H1 (cell line): ENCODE data around the gene CDON. TPM values are rescaled to one million over a fixed set of nuclear protein-coding genes. Genes with fewer than 3 reads are reported as not detected.

Experiments used
- CTCF ChIA-PET: fragments of 300-600 bp; sonication (Branson Sonifier 250); formaldehyde crosslinking; loops from one replicate; lab custom pipeline; 2021; ENCODE audit not compliant: partially characterized antibody; lab: Charles Lee
- POLR2A ChIA-PET: fragments of 300-600 bp; sonication (Branson Sonifier 250); formaldehyde crosslinking; loops from one replicate; lab custom pipeline; 2021; ENCODE audit warnings: inconsistent platforms; ENCODE audit not compliant: partially characterized antibody; lab: Charles Lee
- DNase-seq, 2 experiments: peaks; one replicate each; pipeline versions ENCODE4 v3.0.0 to v3.0.0-alpha.2; 2010 to 2022; ENCODE audit warnings: low spot score in 2 of 2, low read depth in 1 of 2, mixed read lengths in 1 of 2
- FAIRE-seq: peaks from 2 replicates; lab custom pipeline; 2011; peaks lifted over from hg19 to GRCh38; lab: Jason Lieb, UNC
- H2AFZ ChIP-seq: 2 replicates; pipeline ENCODE4 v1.8.1; 2012; ENCODE audit warnings: low read length, inconsistent platforms
- H2AK5ac ChIP-seq: 2 replicates; pipeline ENCODE4 v1.6.1; 2013; ENCODE audit warnings: low read depth, low read length
- H2BK120ac ChIP-seq: replicated peaks from 2 replicates; pipeline ENCODE3; 2013; ENCODE audit warnings: low read depth, low read length, inconsistent platforms
- H2BK12ac ChIP-seq: 2 replicates; pipeline ENCODE4 v1.6.1; 2013; ENCODE audit warnings: low read depth, low read length
- H2BK15ac ChIP-seq: 2 replicates; pipeline ENCODE4 v1.6.1; 2013; ENCODE audit warnings: low read length
- H2BK20ac ChIP-seq: 2 replicates; pipeline ENCODE4 v1.6.1; 2013; ENCODE audit warnings: low read length
- H2BK5ac ChIP-seq: 2 replicates; pipeline ENCODE4 v1.6.1; 2013; ENCODE audit warnings: low read depth, low read length
- H3K14ac ChIP-seq: 2 replicates; pipeline ENCODE4 v1.6.1; 2013; ENCODE audit warnings: inconsistent platforms; ENCODE audit not compliant: insufficient read length
- H3K18ac ChIP-seq: 2 replicates; pipeline ENCODE4 v1.6.1; 2013; ENCODE audit warnings: low read length; ENCODE audit errors: extremely low read depth
- H3K23ac ChIP-seq: 2 replicates; pipeline ENCODE4 v1.6.1; 2013; ENCODE audit warnings: inconsistent platforms; ENCODE audit not compliant: insufficient read length
- H3K23me2 ChIP-seq: 2 replicates; pipeline ENCODE4 v1.6.1; 2013; ENCODE audit warnings: low read depth, low read length
- H3K27ac ChIP-seq: 2 replicates; pipeline ENCODE4 v1.6.1; 2011; ENCODE audit warnings: low read depth, low read length, inconsistent platforms
- H3K27me3 ChIP-seq, 4 experiments: replicated peaks in 1 of 4; 1 replicate in 1 of 4; 2 replicates in 3 of 4; pipeline versions ENCODE4 v1.6.1 to v1.8.1; 2011 to 2013; ENCODE audit warnings: low read length in 3 of 4, mild to moderate bottlenecking in 3 of 4, inconsistent platforms in 2 of 4, mixed read lengths in 2 of 4, moderate library complexity in 1 of 4; ENCODE audit not compliant: control insufficient read depth in 3 of 4, insufficient read depth in 3 of 4; ENCODE audit errors: extremely low read depth in 1 of 4
- H3K36me3 ChIP-seq, 4 experiments: 2 replicates each; pipeline versions ENCODE4 v1.6.1 to v1.8.1; 2011 to 2013; ENCODE audit warnings: mild to moderate bottlenecking in 4 of 4, low read length in 3 of 4, moderate library complexity in 2 of 4, control low read depth in 1 of 4, inconsistent platforms in 1 of 4; ENCODE audit not compliant: insufficient read depth in 4 of 4, control insufficient read depth in 2 of 4
- H3K4ac ChIP-seq: replicated peaks from 2 replicates; pipeline ENCODE3; 2013; ENCODE audit warnings: low read length, low read depth, mixed read lengths, inconsistent platforms; ENCODE audit not compliant: insufficient read length
- H3K4me1 ChIP-seq, 4 experiments: replicated peaks in 1 of 4; 1 replicate in 1 of 4; 2 replicates in 3 of 4; pipeline versions ENCODE4 v1.6.1 to v1.8.1; 2011 to 2013; ENCODE audit warnings: low read length in 3 of 4, inconsistent platforms in 2 of 4, mixed read lengths in 1 of 4; ENCODE audit not compliant: insufficient read depth in 4 of 4, control insufficient read depth in 3 of 4
- H3K4me2 ChIP-seq, 2 experiments: 2 replicates each; pipeline versions ENCODE4 v1.6.1 to v1.8.1; 2011 to 2013; ENCODE audit warnings: low read depth in 2 of 2, low read length in 2 of 2, control low read depth in 1 of 2, inconsistent platforms in 1 of 2, mild to moderate bottlenecking in 1 of 2; ENCODE audit not compliant: insufficient read depth in 1 of 2
- H3K4me3 ChIP-seq, 4 experiments: fragments of 200-600, 300-600 bp in 1 of 4; sonication (generic), shearing (Covaris generic), sonication (Bioruptor Twin) in 1 of 4; 2 replicates each; pipeline versions ENCODE4 v1.5.1 to v1.8.1; 2011 to 2016; ENCODE audit warnings: low read length in 4 of 4, low read depth in 3 of 4, control low read depth in 2 of 4, inconsistent platforms in 2 of 4, mild to moderate bottlenecking in 2 of 4, mixed read lengths in 1 of 4, moderate library complexity in 1 of 4; ENCODE audit not compliant: insufficient read depth in 2 of 4; ENCODE audit errors: extremely low read depth in 1 of 4
- H3K56ac ChIP-seq: replicated peaks from 2 replicates; pipeline ENCODE3; 2013; ENCODE audit warnings: low read depth, mild to moderate bottlenecking, mixed read lengths, low read length, inconsistent platforms; ENCODE audit not compliant: insufficient read length
- H3K79me1 ChIP-seq: 2 replicates; pipeline ENCODE4 v1.6.1; 2013; ENCODE audit warnings: low read depth, low read length, control low read depth
- H3K79me2 ChIP-seq, 2 experiments: 2 replicates each; pipeline versions ENCODE4 v1.6.1 to v1.8.1; 2012 to 2013; ENCODE audit warnings: low read length in 2 of 2, mild to moderate bottlenecking in 2 of 2, inconsistent platforms in 1 of 2; ENCODE audit not compliant: insufficient read depth in 2 of 2, control insufficient read depth in 1 of 2
- H3K9ac ChIP-seq, 4 experiments: replicated peaks in 1 of 4; 1 replicate in 1 of 4; 2 replicates in 3 of 4; pipeline versions ENCODE4 v1.6.1 to v1.8.1; 2011 to 2013; ENCODE audit warnings: low read depth in 3 of 4, low read length in 3 of 4, control low read depth in 2 of 4, mild to moderate bottlenecking in 2 of 4, moderate library complexity in 2 of 4, inconsistent platforms in 1 of 4; ENCODE audit errors: extremely low read depth in 1 of 4
- H3K9me3 ChIP-seq, 2 experiments: 2 replicates each; pipeline versions ENCODE4 v1.6.1 to v1.8.1; 2012 to 2013; ENCODE audit warnings: mild to moderate bottlenecking in 2 of 2, moderate library complexity in 2 of 2, control low read depth in 1 of 2, inconsistent platforms in 1 of 2, low read depth in 1 of 2, low read length in 1 of 2, mixed read lengths in 1 of 2; ENCODE audit not compliant: insufficient read depth in 2 of 2
- H4K20me1 ChIP-seq, 2 experiments: replicated peaks in 1 of 2; 2 replicates each; pipeline versions ENCODE3 to v1.8.1; 2011 to 2013; ENCODE audit warnings: inconsistent platforms in 2 of 2, low read length in 2 of 2, mild to moderate bottlenecking in 1 of 2; ENCODE audit not compliant: insufficient read depth in 2 of 2, control insufficient read depth in 1 of 2
- H4K5ac ChIP-seq: 2 replicates; pipeline ENCODE4 v1.6.1; 2013; ENCODE audit warnings: low read length, low read depth, mixed read lengths, inconsistent platforms; ENCODE audit not compliant: insufficient read length
- H4K8ac ChIP-seq: 2 replicates; pipeline ENCODE4 v1.8.0; 2013; ENCODE audit warnings: mild to moderate bottlenecking, moderate library complexity, low read length, inconsistent platforms; ENCODE audit not compliant: insufficient read depth; ENCODE audit errors: extremely low read depth
- H4K91ac ChIP-seq: replicated peaks from 2 replicates; pipeline ENCODE3; 2013; ENCODE audit warnings: low read length, mixed read lengths, inconsistent platforms; ENCODE audit not compliant: insufficient read length
- CBX5 ChIP-seq: fragments of 300-800, 300-1000 bp; sonication (generic); IDR thresholded peaks from 2 replicates; pipeline ENCODE4 v1.7.1; 2016; ENCODE audit warnings: antibody characterized with exemption, low read length, low read depth
- HDAC2 ChIP-seq, 2 experiments: fragments of 300-600 bp in 1 of 2; sonication (generic) in 1 of 2; IDR thresholded peaks; 2 replicates each; pipeline ENCODE4 v1.6.1; 2011 to 2012; ENCODE audit warnings: low read depth in 2 of 2, low read length in 2 of 2, mild to moderate bottlenecking in 2 of 2, moderate library complexity in 2 of 2, borderline replicate concordance in 1 of 2, inconsistent platforms in 1 of 2
- POU5F1 ChIP-seq: IDR thresholded peaks from 2 replicates; pipeline ENCODE4 v1.6.1; 2011; ENCODE audit warnings: low read depth, mild to moderate bottlenecking, low read length, moderate library complexity
- SP2 ChIP-seq: IDR thresholded peaks from 2 replicates; pipeline ENCODE4 v1.6.1; 2012; ENCODE audit warnings: mild to moderate bottlenecking, low read length, inconsistent platforms
- TCF12 ChIP-seq: IDR thresholded peaks from 2 replicates; pipeline ENCODE4 v1.6.1; 2011; ENCODE audit warnings: low read depth, mild to moderate bottlenecking, low read length
- WGBS, 2 experiments: shearing (Covaris generic) in 1 of 2; methylation state at CpG; one replicate each; pipeline versions ENCODE4 v1.1.6 to v1.1.7; 2013 to 2015; ENCODE audit warnings: low lambda C conversion rate in 2 of 2, mixed read lengths in 2 of 2, inconsistent platforms in 1 of 2, low coverage in 1 of 2, missing lambda C conversion rate in 1 of 2; ENCODE audit not compliant: insufficient replicate concordance in 2 of 2, insufficient coverage in 1 of 2, insufficient read length in 1 of 2; ENCODE audit errors: extremely low coverage in 1 of 2, missing lambda C conversion rate in 1 of 2; 5-methylcytosine and 5-hydroxymethylcytosine counted together
- polyA plus RNA-seq, 7 experiments: library from polyadenylated mRNA; depleted of rRNA in 3 of 7; stranded (reverse) in 5 of 7; unstranded in 2 of 7; fragments of >200 nt in 5 of 7; fragments of 200-250 nt in 2 of 7; gene quantifications; 1 replicate in 5 of 7; 2 replicates in 1 of 7; 4 replicates in 1 of 7; pipeline versions ENCODE4 v1.2.1 to v1.2.3, GENCODE V29; 2011 to 2013; ENCODE audit warnings: missing spikeins in 2 of 7, mixed read lengths in 2 of 7
- total RNA-seq: library from RNA; stranded (reverse); fragmentation: NEBNext Ultra II Directional; extraction: Animal tissue kit (Norgen Biotek cat#: 25700); gene quantifications from 2 replicates; pipeline ENCODE4 v1.2.1, GENCODE V29; 2021

The CDON gene
- total and polyA plus RNA-seq, 2 of the 8 experiments (the other 6 are each of a cell fraction or from before 2014, with no cell fraction given), result 11.0 to 32.5 TPM

GRCh38 chr11:126105748-126106080 lies 43.0 kb upstream of the CDON start:
- Histone ChIP-seq H3K4me2 (no peak overlapping the region), H4K91ac (peak overlapping the region; percentile 1), H3K79me2 (no peaks in the 10 kb centered on the region), H4K5ac (no peak overlapping the region), H3K18ac (peak overlapping the region; percentile 96), H3K4ac (no peak overlapping the region), H3K23ac (no peak overlapping the region), H4K8ac (no peak overlapping the region), H3K4me3 (no peak overlapping the region), H3K23me2 (no peaks in the 10 kb centered on the region), H3K14ac (no peak overlapping the region), H2BK120ac (no peak overlapping the region), H2BK15ac (0 out of 2 replicates have a peak overlapping the region, but pooled peaks have one; percentile 19), H3K56ac (no peak overlapping the region), H2AFZ (no peak overlapping the region), H3K79me1 (no peaks in the 10 kb centered on the region), H3K27me3 (no peaks in the 10 kb centered on the region; a peak in 1 of 7 replicates), H4K20me1 (no peaks in the 10 kb centered on the region), H3K9me3 (no peaks in the 10 kb centered on the region), H3K4me1 (peaks cover 4 to 30% (median 17%) of the 10 kb centered on the region in 4 experiments), H2AK5ac (no peak overlapping the region), H3K36me3 (no peaks in the 10 kb centered on the region), H3K27ac (no peak overlapping the region), H2BK5ac (peak overlapping the region; percentile 88; the same call in 1 of the 2 replicates), H2BK20ac (peak overlapping the region; percentile 99), H3K9ac (no peak overlapping the region), H2BK12ac (peak overlapping the region; percentile 85; the same call in 1 of the 2 replicates)
- CTCF ChIA-PET, result interaction anchor here (0.7 to 6.4 kb wide), 14 partner anchors 9 to 774 kb away, joined by 3 to 42 read pairs (median 4); no protein-coding TSS in a partner anchor
- no peak for DNase-seq
- POLR2A ChIA-PET, result interaction anchor here (1.1 to 2.8 kb wide), 4 partner anchors 8 to 218 kb away, joined by 4 to 9 read pairs (median 5); partner anchors contain the start of gene HYLS1
- WGBS, 2 experiments, result 93% methylated on average over 11 of the region's 11 CpGs; no CpG with 5 or more reads in 1 of the 2 experiments
- no peak for FAIRE-seq
- no peak for TF ChIP-seq POU5F1
- no peak for TF ChIP-seq SP2
- no peak for TF ChIP-seq CBX5
- no peak for TF ChIP-seq HDAC2 (IDR thresholded peaks at IDR 0.05; ENCODE audit: borderline replicate concordance in 1 of 2, low read depth in 2 of 2, low read length in 2 of 2)
- no peak for TF ChIP-seq TCF12
